Body of pancreas (tissue), 4 donors: Measurements from ENCODE around the gene APBA1.
"Not testable (repeated sequence)": the region's sequence is repeated elsewhere in the genome, so short reads cannot be mapped to it uniquely, and the experiment has no call there.

Experiments
- CTCF ChIP-seq, 7 experiments: fragments of 450-650 bp in 4 of 7; fragments of 200-600 bp in 3 of 7; sonication (generic) in 3 of 7; IDR thresholded peaks; one replicate each; pipeline ENCODE4 v1.5.1; 2016 to 2019; ENCODE audit warnings: antibody characterized with exemption in 7 of 7
- POLR2A ChIP-seq, 3 donors: fragments of 450-650 bp; IDR thresholded peaks; one replicate each; pipeline ENCODE4 v1.6.1; 2016; ENCODE audit warnings: antibody characterized with exemption in 3 of 3, mild to moderate bottlenecking in 2 of 3

- TF ChIP-seq CTCF, POLR2A (IDR thresholded peaks at IDR 0.05): not testable (repeated sequence)
These were observed 262.2 kb downstream of the APBA1 start for GRCh38 chr9:69409936-69410335.
